ENCODE measurements around the gene MAB21L2.
"Not testable (repeated sequence)": the region's sequence is repeated elsewhere in the genome, so short reads cannot be mapped to it uniquely, and the experiment has no call there.

The MAB21L2 gene

DNA sequence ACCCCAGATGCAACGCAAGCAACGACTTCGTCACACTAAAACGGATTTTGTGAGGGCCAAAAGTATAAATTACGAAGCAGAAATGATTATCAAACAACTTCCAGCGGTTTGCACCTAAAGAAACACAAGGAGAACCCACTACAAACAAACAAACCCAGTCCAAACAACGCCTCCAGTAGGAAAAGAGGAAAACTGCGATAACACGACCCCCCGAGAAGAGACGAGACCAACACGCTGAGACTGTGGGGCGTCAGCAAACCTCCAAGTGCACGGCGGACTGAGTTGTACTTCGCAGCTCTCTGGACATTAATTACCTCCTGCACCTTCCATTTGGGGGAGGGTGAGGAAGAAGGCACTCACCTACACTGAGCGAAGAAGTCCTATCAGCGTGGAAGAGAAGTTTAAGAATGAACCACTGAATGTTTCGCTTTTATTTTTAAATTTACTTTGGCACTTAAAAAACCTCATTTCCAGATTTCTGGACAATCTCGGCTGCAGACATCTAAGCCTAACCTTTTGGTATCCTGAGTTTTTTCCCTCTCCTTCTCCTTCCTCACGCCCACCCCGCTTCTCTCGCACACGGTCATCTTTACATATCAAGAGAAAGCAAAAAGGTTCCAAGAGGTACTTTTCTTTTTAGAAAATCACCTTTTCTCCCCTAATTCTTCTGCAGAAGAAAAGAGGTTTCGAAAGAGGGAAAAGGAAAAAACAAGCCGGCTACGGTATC, at the start of gene MAB21L2:
Gene MAB21L2 (plus strand): TSS at position 6 of the 727 bp plus-strand sequence. CDS start 879 bp downstream, outside the sequence.
- Histone ChIP-seq H3K9me3 (ENCODE audit: control insufficient read depth in 1 of 2, low read length in 2 of 2) (no peaks in the 10 kb centered on the region), H3K36me3 (ENCODE audit: control insufficient read depth in 1 of 2, insufficient read depth in 2 of 2, low read length in 2 of 2) (no peaks in the 10 kb centered on the region), H3K4me1 (ENCODE audit: control insufficient read depth in 1 of 2, insufficient read depth in 2 of 2, low read length in 2 of 2) (no peaks in the 10 kb centered on the region), H3K27me3 (ENCODE audit: low read depth, low read length) (no peaks in the 10 kb centered on the region), H3K4me3 (ENCODE audit: low read depth in 1 of 2, low read length in 2 of 2) (peak within 1 kb of the TSS; percentile 66 to 81), H3K27ac (ENCODE audit: low read length) (peak within 1 kb of the TSS; percentile 94)

GRCh38 chr4:150533673-150534072, 48.3 kb upstream of the MAB21L2 start:
- Histone ChIP-seq H3K4me3 (ENCODE audit: low read depth in 1 of 2, low read length in 2 of 2) (no peak overlapping the region), H3K27me3 (ENCODE audit: low read depth, low read length) (no peaks in the 10 kb centered on the region), H3K36me3 (ENCODE audit: control insufficient read depth in 1 of 2, insufficient read depth in 2 of 2, low read length in 2 of 2) (no peaks in the 10 kb centered on the region), H3K4me1 (ENCODE audit: control insufficient read depth in 1 of 2, insufficient read depth in 2 of 2, low read length in 2 of 2) (no peaks in the 10 kb centered on the region), H3K27ac (ENCODE audit: low read length) (no peak overlapping the region), H3K9me3 (ENCODE audit: control insufficient read depth in 1 of 2, low read length in 2 of 2) (peaks cover 0 to 2% of the 10 kb centered on the region in 2 donors)

- no peaks in the 10 kb centered on the region for H3K27me3 ChIP-seq (ENCODE audit: low read depth, low read length)
- no peak overlapping the region for H3K4me3 ChIP-seq (ENCODE audit: low read depth in 1 of 2, low read length in 2 of 2)
- no peak overlapping the region for H3K27ac ChIP-seq (ENCODE audit: low read length)
- H3K36me3 ChIP-seq (ENCODE audit: control insufficient read depth in 1 of 2, insufficient read depth in 2 of 2, low read length in 2 of 2) = no peaks in the 10 kb centered on the region
- H3K9me3 ChIP-seq (ENCODE audit: control insufficient read depth in 1 of 2, low read length in 2 of 2) = peaks cover 0 to 2% of the 10 kb centered on the region in 2 donors
- H3K4me1 ChIP-seq (ENCODE audit: control insufficient read depth in 1 of 2, insufficient read depth in 2 of 2, low read length in 2 of 2) = no peaks in the 10 kb centered on the region
Observed at GRCh38 chr4:150534818-150535217, 47.1 kb upstream of the MAB21L2 start.

- not testable (repeated sequence) for H3K4me3 ChIP-seq (ENCODE audit: low read depth in 1 of 2, low read length in 2 of 2); H3K27me3 ChIP-seq (ENCODE audit: low read depth, low read length); H3K9me3 ChIP-seq (ENCODE audit: control insufficient read depth in 1 of 2, low read length in 2 of 2); H3K4me1 ChIP-seq (ENCODE audit: control insufficient read depth in 1 of 2, insufficient read depth in 2 of 2, low read length in 2 of 2); H3K36me3 ChIP-seq (ENCODE audit: control insufficient read depth in 1 of 2, insufficient read depth in 2 of 2, low read length in 2 of 2); H3K27ac ChIP-seq (ENCODE audit: low read length)
Observed at GRCh38 chr4:150537911-150538310, 44.0 kb upstream of the MAB21L2 start.

DNA sequence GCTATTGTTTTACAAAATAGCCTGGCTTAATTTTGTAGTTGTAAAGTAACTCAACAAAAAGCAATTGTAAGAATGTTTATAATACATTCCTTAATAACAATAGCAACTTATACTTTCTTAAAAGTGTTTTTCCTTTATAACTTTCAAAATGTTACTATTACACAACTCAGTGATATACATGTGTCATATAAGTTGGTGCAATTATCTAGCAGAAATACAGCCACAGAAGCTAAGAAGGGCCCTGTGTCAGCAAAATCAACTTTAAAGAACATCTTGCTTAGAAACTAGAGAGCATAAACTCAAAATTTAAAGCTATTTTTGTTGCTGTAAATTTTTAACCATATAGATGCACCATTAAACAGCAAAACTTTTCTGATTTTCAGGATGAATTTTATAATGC, 41.4 kb upstream of the MAB21L2 start:
- Histone ChIP-seq H3K27me3 (ENCODE audit: low read depth, low read length) (no peaks in the 10 kb centered on the region), H3K27ac (ENCODE audit: low read length) (no peak overlapping the region), H3K9me3 (ENCODE audit: control insufficient read depth in 1 of 2, low read length in 2 of 2) (no peaks in the 10 kb centered on the region), H3K4me3 (ENCODE audit: low read depth in 1 of 2, low read length in 2 of 2) (no peak overlapping the region), H3K36me3 (ENCODE audit: control insufficient read depth in 1 of 2, insufficient read depth in 2 of 2, low read length in 2 of 2) (no peaks in the 10 kb centered on the region), H3K4me1 (ENCODE audit: control insufficient read depth in 1 of 2, insufficient read depth in 2 of 2, low read length in 2 of 2) (peaks cover 3 to 7% of the 10 kb centered on the region in 2 donors)

GRCh38 chr4:150540959-150541360, 41.0 kb upstream of the MAB21L2 start:
- peaks cover 3 to 7% of the 10 kb centered on the region in 2 donors for H3K4me1 ChIP-seq (ENCODE audit: control insufficient read depth in 1 of 2, insufficient read depth in 2 of 2, low read length in 2 of 2)
- no peak overlapping the region for H3K27ac ChIP-seq (ENCODE audit: low read length)
- H3K9me3 ChIP-seq (ENCODE audit: control insufficient read depth in 1 of 2, low read length in 2 of 2) = no peaks in the 10 kb centered on the region
- no peak overlapping the region for H3K4me3 ChIP-seq (ENCODE audit: low read depth in 1 of 2, low read length in 2 of 2)
- no peaks in the 10 kb centered on the region for H3K36me3 ChIP-seq (ENCODE audit: control insufficient read depth in 1 of 2, insufficient read depth in 2 of 2, low read length in 2 of 2)
- no peaks in the 10 kb centered on the region for H3K27me3 ChIP-seq (ENCODE audit: low read depth, low read length)

GRCh38 chr4:150541681-150542080, 40.3 kb upstream of the MAB21L2 start:
- no peak overlapping the region for H3K4me3 ChIP-seq (ENCODE audit: low read depth in 1 of 2, low read length in 2 of 2)
- H3K4me1 ChIP-seq (ENCODE audit: control insufficient read depth in 1 of 2, insufficient read depth in 2 of 2, low read length in 2 of 2) = peaks cover 3 to 7% of the 10 kb centered on the region in 2 donors
- no peaks in the 10 kb centered on the region for H3K36me3 ChIP-seq (ENCODE audit: control insufficient read depth in 1 of 2, insufficient read depth in 2 of 2, low read length in 2 of 2)
- H3K27me3 ChIP-seq (ENCODE audit: low read depth, low read length) = no peaks in the 10 kb centered on the region
- H3K9me3 ChIP-seq (ENCODE audit: control insufficient read depth in 1 of 2, low read length in 2 of 2) = no peaks in the 10 kb centered on the region
- no peak overlapping the region for H3K27ac ChIP-seq (ENCODE audit: low read length)

GRCh38 chr4:150543042-150543441, 38.9 kb upstream of the MAB21L2 start:
- Histone ChIP-seq H3K4me1 (ENCODE audit: control insufficient read depth in 1 of 2, insufficient read depth in 2 of 2, low read length in 2 of 2) (peaks cover 3 to 7% of the 10 kb centered on the region in 2 donors), H3K27ac (ENCODE audit: low read length) (no peak overlapping the region), H3K4me3 (ENCODE audit: low read depth in 1 of 2, low read length in 2 of 2) (no peak overlapping the region), H3K36me3 (ENCODE audit: control insufficient read depth in 1 of 2, insufficient read depth in 2 of 2, low read length in 2 of 2) (no peaks in the 10 kb centered on the region), H3K9me3 (ENCODE audit: control insufficient read depth in 1 of 2, low read length in 2 of 2) (no peaks in the 10 kb centered on the region), H3K27me3 (ENCODE audit: low read depth, low read length) (no peaks in the 10 kb centered on the region)

DNA sequence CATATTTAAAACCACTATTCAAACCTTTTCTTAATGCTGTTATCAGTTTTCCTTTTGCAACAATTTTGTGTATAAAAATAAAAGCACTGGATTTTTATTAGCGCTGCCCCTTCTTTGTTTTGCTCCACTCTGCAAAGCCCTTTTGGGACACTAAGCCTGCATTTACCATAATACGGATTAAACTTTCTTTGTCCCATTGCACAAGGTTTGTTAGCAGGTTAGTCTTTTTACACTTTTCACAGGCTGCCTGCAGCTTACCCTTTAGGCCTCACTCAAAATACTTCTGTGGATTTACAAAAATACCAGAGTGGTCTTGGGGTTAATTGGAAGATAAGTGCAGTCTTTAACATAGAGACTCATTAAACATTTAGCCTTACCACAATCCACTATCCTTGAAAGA, 35.7 kb upstream of the MAB21L2 start:
- H3K4me1 ChIP-seq (ENCODE audit: control insufficient read depth in 1 of 2, insufficient read depth in 2 of 2, low read length in 2 of 2) = peaks cover 3 to 14% of the 10 kb centered on the region in 2 donors
- no peaks in the 10 kb centered on the region for H3K36me3 ChIP-seq (ENCODE audit: control insufficient read depth in 1 of 2, insufficient read depth in 2 of 2, low read length in 2 of 2)
- no peaks in the 10 kb centered on the region for H3K9me3 ChIP-seq (ENCODE audit: control insufficient read depth in 1 of 2, low read length in 2 of 2)
- H3K27ac ChIP-seq (ENCODE audit: low read length) = no peak overlapping the region
- H3K27me3 ChIP-seq (ENCODE audit: low read depth, low read length) = no peaks in the 10 kb centered on the region
- no peak overlapping the region for H3K4me3 ChIP-seq (ENCODE audit: low read depth in 1 of 2, low read length in 2 of 2)

DNA sequence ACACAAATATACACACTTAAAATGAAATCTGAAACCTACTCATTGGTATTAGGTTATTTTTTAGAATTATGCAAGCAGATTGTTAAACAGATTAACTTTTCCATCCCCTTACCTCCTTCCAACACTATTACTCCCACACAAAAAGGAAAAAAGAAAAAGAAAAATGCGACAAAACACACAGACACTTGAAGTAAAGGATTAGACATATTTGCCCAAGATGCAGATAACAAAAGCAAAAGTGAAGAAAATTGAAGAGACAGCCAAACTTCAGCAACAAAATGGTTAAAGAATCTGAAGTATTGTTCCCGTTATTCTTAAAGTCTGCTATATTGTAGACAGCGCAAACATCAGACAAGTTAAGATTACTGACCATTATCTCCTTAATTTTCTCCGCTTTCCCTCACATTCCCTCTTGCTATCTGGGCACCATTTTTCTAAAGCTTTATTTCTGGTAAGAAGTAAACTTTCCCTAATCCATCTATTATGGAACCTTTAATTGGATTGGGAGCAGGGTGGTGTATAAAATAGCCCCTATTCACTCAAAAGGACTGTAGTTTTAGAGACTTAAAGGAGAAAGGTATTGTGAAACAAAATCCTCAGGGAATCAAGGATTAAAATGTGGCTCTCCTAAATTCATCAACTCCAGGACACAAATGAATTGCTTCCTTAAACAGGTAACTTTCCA, 34.7 kb upstream of the MAB21L2 start:
- peak overlapping the region in 1 of 2 donors; percentile 39 for H3K4me3 ChIP-seq (ENCODE audit: low read depth in 1 of 2, low read length in 2 of 2)
- H3K27ac ChIP-seq (ENCODE audit: low read length) = no peak overlapping the region
- no peaks in the 10 kb centered on the region for H3K36me3 ChIP-seq (ENCODE audit: control insufficient read depth in 1 of 2, insufficient read depth in 2 of 2, low read length in 2 of 2)
- no peaks in the 10 kb centered on the region for H3K27me3 ChIP-seq (ENCODE audit: low read depth, low read length)
- no peaks in the 10 kb centered on the region for H3K9me3 ChIP-seq (ENCODE audit: control insufficient read depth in 1 of 2, low read length in 2 of 2)
- peaks cover 3 to 14% of the 10 kb centered on the region in 2 donors for H3K4me1 ChIP-seq (ENCODE audit: control insufficient read depth in 1 of 2, insufficient read depth in 2 of 2, low read length in 2 of 2)

GRCh38 chr4:150557811-150558210, 24.1 kb upstream of the MAB21L2 start:
- H3K4me1 ChIP-seq (ENCODE audit: control insufficient read depth in 1 of 2, insufficient read depth in 2 of 2, low read length in 2 of 2); H3K9me3 ChIP-seq (ENCODE audit: control insufficient read depth in 1 of 2, low read length in 2 of 2); H3K27ac ChIP-seq (ENCODE audit: low read length); H3K4me3 ChIP-seq (ENCODE audit: low read depth in 1 of 2, low read length in 2 of 2); H3K27me3 ChIP-seq (ENCODE audit: low read depth, low read length); H3K36me3 ChIP-seq (ENCODE audit: control insufficient read depth in 1 of 2, insufficient read depth in 2 of 2, low read length in 2 of 2): not testable (repeated sequence)

Measured in muscle layer of duodenum (tissue), 2 donors.